HG03469 (cell line): Measurements from ENCODE around the gene PRR12.
A peak's percentile ranks its signal among the peaks of the same experiment; 100 is the strongest.

Experiments used
- ATAC-seq: cut with Tn5 transposase; IDR thresholded peaks from one replicate; pipeline ENCODE4 v1.9.1; 2021; ENCODE audit warnings: mild to moderate bottlenecking, moderate library complexity, moderate number of reproducible peaks; ENCODE audit not compliant: unreplicated experiment

Gene PRR12

GRCh38 chr19:49590071-49590970, 661 bp upstream of the PRR12 start:
- ATAC-seq, result peak; percentile 47

- ATAC-seq, result no peak
Observed at GRCh38 chr19:49591731-49592485, 926 bp downstream of the PRR12 start.

- ATAC-seq, result no peak
Observed at GRCh38 chr19:49592486-49593232, 1.7 kb downstream of the PRR12 start.

- ATAC-seq, result peak; percentile 42
Observed at GRCh38 chr19:49593233-49594113, 2.5 kb downstream of the PRR12 start.

- ATAC-seq, result no peak
Observed at GRCh38 chr19:49594157-49594992, 3.4 kb downstream of the PRR12 start.

- no peak for ATAC-seq
Observed at GRCh38 chr19:49594993-49595818, 4.2 kb downstream of the PRR12 start.

GRCh38 chr19:49595819-49596404, 4.9 kb downstream of the PRR12 start:
- ATAC-seq, result no peak

- no peak for ATAC-seq
Observed at GRCh38 chr19:49596407-49596806, 5.4 kb downstream of the PRR12 start.

GRCh38 chr19:49596954-49597702, 6.1 kb downstream of the PRR12 start:
- ATAC-seq, result no peak

GRCh38 chr19:49597703-49597974, 6.7 kb downstream of the PRR12 start:
- no peak for ATAC-seq

GRCh38 chr19:49599378-49600295, 8.7 kb downstream of the PRR12 start:
- no peak for ATAC-seq

GRCh38 chr19:49601482-49602038, 10.6 kb downstream of the PRR12 start:
- no peak for ATAC-seq

- no peak for ATAC-seq
Observed at GRCh38 chr19:49602806-49603205, 11.8 kb downstream of the PRR12 start.

- ATAC-seq, result no peak
Observed at GRCh38 chr19:49605605-49606004, 14.6 kb downstream of the PRR12 start.

- no peak for ATAC-seq
Observed at GRCh38 chr19:49609499-49610092, 18.6 kb downstream of the PRR12 start.

GRCh38 chr19:49613374-49613773, 22.4 kb downstream of the PRR12 start:
- ATAC-seq, result no peak
